Tibial nerve (tissue), 4 donors: Measurements from ENCODE around the gene CYP2B6.

Experiments
- EP300 ChIP-seq, 2 donors: sonication (generic); formaldehyde crosslinking; IDR thresholded peaks; one replicate each; pipeline ENCODE4 v1.6.1; 2017; ENCODE audit warnings: antibody characterized with exemption in 2 of 2, mild to moderate bottlenecking in 1 of 2
- POLR2A ChIP-seq, 2 donors: fragments of 450-650 bp; IDR thresholded peaks; one replicate each; pipeline ENCODE4 v1.6.1; 2017; ENCODE audit warnings: antibody characterized with exemption in 2 of 2, mild to moderate bottlenecking in 2 of 2, moderate library complexity in 2 of 2
- TF ChIP-seq, protein P1 (sequence below), 5 experiments: fragments of 200-600 bp in 3 of 5; fragments of 450-650 bp in 2 of 5; sonication (generic) in 3 of 5; IDR thresholded peaks; one replicate each; pipeline ENCODE4 v1.5.1; 2016 to 2019; ENCODE audit warnings: antibody characterized with exemption in 5 of 5, mild to moderate bottlenecking in 3 of 5, moderate library complexity in 2 of 5

DNA sequence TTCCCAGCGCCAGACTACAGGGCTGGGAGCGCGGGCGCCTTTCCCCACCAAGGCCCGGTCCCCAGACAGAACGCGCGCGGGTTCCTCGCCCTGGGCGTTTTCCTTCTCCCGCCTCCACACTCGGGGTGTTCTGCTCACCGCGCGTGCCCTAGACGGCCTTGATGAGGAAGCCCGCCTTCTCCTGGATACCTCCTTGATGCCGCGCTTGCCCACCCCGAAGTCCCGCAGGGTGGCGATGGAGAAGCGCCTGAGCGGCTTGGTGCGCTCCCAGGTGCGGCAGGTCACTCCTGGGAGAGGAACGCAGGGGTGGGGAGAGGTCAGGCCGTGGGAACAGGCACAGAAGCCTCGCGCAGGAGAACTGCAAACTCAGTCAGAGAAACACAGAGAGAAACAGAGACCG, 34.8 kb downstream of the CYP2B6 start:
- TF ChIP-seq, protein P1, sequence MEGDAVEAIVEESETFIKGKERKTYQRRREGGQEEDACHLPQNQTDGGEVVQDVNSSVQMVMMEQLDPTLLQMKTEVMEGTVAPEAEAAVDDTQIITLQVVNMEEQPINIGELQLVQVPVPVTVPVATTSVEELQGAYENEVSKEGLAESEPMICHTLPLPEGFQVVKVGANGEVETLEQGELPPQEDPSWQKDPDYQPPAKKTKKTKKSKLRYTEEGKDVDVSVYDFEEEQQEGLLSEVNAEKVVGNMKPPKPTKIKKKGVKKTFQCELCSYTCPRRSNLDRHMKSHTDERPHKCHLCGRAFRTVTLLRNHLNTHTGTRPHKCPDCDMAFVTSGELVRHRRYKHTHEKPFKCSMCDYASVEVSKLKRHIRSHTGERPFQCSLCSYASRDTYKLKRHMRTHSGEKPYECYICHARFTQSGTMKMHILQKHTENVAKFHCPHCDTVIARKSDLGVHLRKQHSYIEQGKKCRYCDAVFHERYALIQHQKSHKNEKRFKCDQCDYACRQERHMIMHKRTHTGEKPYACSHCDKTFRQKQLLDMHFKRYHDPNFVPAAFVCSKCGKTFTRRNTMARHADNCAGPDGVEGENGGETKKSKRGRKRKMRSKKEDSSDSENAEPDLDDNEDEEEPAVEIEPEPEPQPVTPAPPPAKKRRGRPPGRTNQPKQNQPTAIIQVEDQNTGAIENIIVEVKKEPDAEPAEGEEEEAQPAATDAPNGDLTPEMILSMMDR (IDR thresholded peaks at IDR 0.05), result no peak
- no peak for TF ChIP-seq POLR2A (IDR thresholded peaks at IDR 0.05)
- no peak for TF ChIP-seq EP300 (IDR thresholded peaks at IDR 0.05)
